ENCODE results near the gene FOXD2. TPM values are rescaled to one million over a fixed set of nuclear protein-coding genes. Genes with fewer than 3 reads are reported as not detected.

Gene FOXD2
- total RNA-seq, 4 donors from 2014 or later, result 0.12 to 0.16 TPM; not detected in 2

- DNase-seq (ENCODE audit: low spot score), result no peak
- ATAC-seq (ENCODE audit: low FRiP score), result no peak
- TF ChIP-seq CTCF (IDR thresholded peaks at IDR 0.05), result no peak
Measured at GRCh38 chr1:47416319-47417169, 21.3 kb upstream of the FOXD2 start.

GRCh38 chr1:47417170-47418044 lies 20.4 kb upstream of the FOXD2 start:
- no peak for DNase-seq (ENCODE audit: low spot score)
- TF ChIP-seq CTCF (IDR thresholded peaks at IDR 0.05), result no peak
- no peak for ATAC-seq (ENCODE audit: low FRiP score)

GRCh38 chr1:47418122-47418521 lies 19.7 kb upstream of the FOXD2 start:
- TF ChIP-seq CTCF (IDR thresholded peaks at IDR 0.05), result no peak
- ATAC-seq (ENCODE audit: low FRiP score), result no peak
- DNase-seq (ENCODE audit: low spot score), result no peak

GRCh38 chr1:47418681-47419325 lies 19.0 kb upstream of the FOXD2 start:
- no peak for ATAC-seq (ENCODE audit: low FRiP score)
- TF ChIP-seq CTCF (IDR thresholded peaks at IDR 0.05), result no peak

GRCh38 chr1:47420547-47420946 lies 17.3 kb upstream of the FOXD2 start:
- ATAC-seq (ENCODE audit: low FRiP score) (no peak), DNase-seq (ENCODE audit: low spot score) (no peak)
- TF ChIP-seq CTCF (IDR thresholded peaks at IDR 0.05), result no peak

More at GRCh38 chr1:47418681-47419325, 19.0 kb upstream of the FOXD2 start:
- no peak for DNase-seq (ENCODE audit: low spot score)

GRCh38 chr1:47423872-47424271 lies 14.0 kb upstream of the FOXD2 start:
- ATAC-seq (ENCODE audit: low FRiP score), result no peak
- no peak for TF ChIP-seq CTCF (IDR thresholded peaks at IDR 0.05)
- no peak for DNase-seq (ENCODE audit: low spot score)

Data from omental fat pad (tissue), 4 donors.